ENCODE results near the gene SVOPL.

The SVOPL gene

GRCh38 chr7:138564365-138564764 lies 136.8 kb downstream of the SVOPL start:
- Histone ChIP-seq H3K4me1 (no peaks in the 10 kb centered on the region), H3K27me3 (ENCODE audit: control insufficient read depth, insufficient read depth, low read length) (no peaks in the 10 kb centered on the region), H2AFZ (no peak overlapping the region), H3K79me2 (no peaks in the 10 kb centered on the region), H3K9me3 (ENCODE audit: control insufficient read depth, low read length) (peaks cover 3% of the 10 kb centered on the region), H3K4me3 (ENCODE audit: low read depth, low read length) (peak overlapping the region; percentile 23), H3K9ac (no peak overlapping the region), H3K27ac (no peak overlapping the region), H3K36me3 (ENCODE audit: control insufficient read depth, insufficient read depth, low read length) (no peaks in the 10 kb centered on the region), H3K4me2 (ENCODE audit: low read length) (peak overlapping the region; percentile 58)
- TF ChIP-seq CTCF (IDR thresholded peaks at IDR 0.05), result no peak

- peak overlapping the region; percentile 58 for H3K4me2 ChIP-seq (ENCODE audit: low read length)
- no peak overlapping the region for H3K27ac ChIP-seq
- H3K9ac ChIP-seq, result no peak overlapping the region
- peaks cover 3% of the 10 kb centered on the region for H3K9me3 ChIP-seq (ENCODE audit: control insufficient read depth, low read length)
- no peaks in the 10 kb centered on the region for H3K4me1 ChIP-seq
- no peaks in the 10 kb centered on the region for H3K36me3 ChIP-seq (ENCODE audit: control insufficient read depth, insufficient read depth, low read length)
- no peak for TF ChIP-seq CTCF (IDR thresholded peaks at IDR 0.05)
- H3K27me3 ChIP-seq (ENCODE audit: control insufficient read depth, insufficient read depth, low read length), result no peaks in the 10 kb centered on the region
- no peak overlapping the region for H2AFZ ChIP-seq
- H3K4me3 ChIP-seq (ENCODE audit: low read depth, low read length), result peak overlapping the region; percentile 23
- H3K79me2 ChIP-seq, result no peaks in the 10 kb centered on the region
Observed at GRCh38 chr7:138563808-138564207, 137.4 kb downstream of the SVOPL start.

GRCh38 chr7:138559448-138559847 lies 141.7 kb downstream of the SVOPL start:
- Histone ChIP-seq H3K4me3 (ENCODE audit: low read depth, low read length) (no peak overlapping the region), H3K9me3 (ENCODE audit: control insufficient read depth, low read length) (peaks cover 2% of the 10 kb centered on the region), H3K79me2 (no peaks in the 10 kb centered on the region), H3K36me3 (ENCODE audit: control insufficient read depth, insufficient read depth, low read length) (peaks cover 12% of the 10 kb centered on the region), H3K9ac (no peak overlapping the region), H3K4me2 (ENCODE audit: low read length) (no peak overlapping the region), H3K27ac (no peak overlapping the region), H3K27me3 (ENCODE audit: control insufficient read depth, insufficient read depth, low read length) (no peaks in the 10 kb centered on the region), H3K4me1 (no peaks in the 10 kb centered on the region), H2AFZ (no peak overlapping the region)
- TF ChIP-seq CTCF (IDR thresholded peaks at IDR 0.05), result no peak

GRCh38 chr7:138556771-138557484 lies 144.2 kb downstream of the SVOPL start:
- no peaks in the 10 kb centered on the region for H3K9me3 ChIP-seq (ENCODE audit: control insufficient read depth, low read length)

More at GRCh38 chr7:138556771-138557484, 144.2 kb downstream of the SVOPL start:
- Histone ChIP-seq H3K4me2 (ENCODE audit: low read length) (no peak overlapping the region), H3K79me2 (no peaks in the 10 kb centered on the region), H2AFZ (no peak overlapping the region), H3K4me1 (no peaks in the 10 kb centered on the region), H3K9ac (no peak overlapping the region), H3K27ac (no peak overlapping the region), H3K4me3 (ENCODE audit: low read depth, low read length) (no peak overlapping the region), H3K36me3 (ENCODE audit: control insufficient read depth, insufficient read depth, low read length) (peaks cover 12% of the 10 kb centered on the region), H3K27me3 (ENCODE audit: control insufficient read depth, insufficient read depth, low read length) (no peaks in the 10 kb centered on the region)
- TF ChIP-seq CTCF (IDR thresholded peaks at IDR 0.05), result no peak
